NCI-H446 treated with DMSO at 0.1 percent for 48 hours (cell line): ENCODE results near the gene BBS5.
"Not testable (repeated sequence)": the region's sequence is repeated elsewhere in the genome, so short reads cannot be mapped to it uniquely, and the experiment has no call there.

Experiments used
- DNase-seq: peaks from one replicate; lab custom pipeline; 2025; lab: John Stamatoyannopoulos, UW

The BBS5 gene

DNA sequence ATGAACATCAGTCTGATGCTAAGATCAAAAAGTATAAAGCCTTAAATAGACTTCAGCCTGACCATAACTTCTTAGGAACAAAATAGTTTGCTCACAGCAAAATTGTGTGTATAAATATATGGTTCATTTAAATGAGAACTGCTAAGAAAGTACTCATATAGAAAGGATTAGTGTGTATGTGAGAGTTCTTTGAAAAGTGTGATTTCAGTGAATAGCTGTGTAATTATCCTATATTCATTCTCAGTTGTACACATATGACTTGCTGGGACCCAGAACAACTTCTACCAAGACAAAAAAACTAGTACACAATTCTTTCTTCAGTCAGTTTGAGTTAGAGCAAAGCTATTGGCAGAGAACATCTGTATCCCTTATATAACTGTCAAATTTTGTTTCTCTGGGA is 7.2 kb downstream of the BBS5 start:
- no peak for DNase-seq

DNA sequence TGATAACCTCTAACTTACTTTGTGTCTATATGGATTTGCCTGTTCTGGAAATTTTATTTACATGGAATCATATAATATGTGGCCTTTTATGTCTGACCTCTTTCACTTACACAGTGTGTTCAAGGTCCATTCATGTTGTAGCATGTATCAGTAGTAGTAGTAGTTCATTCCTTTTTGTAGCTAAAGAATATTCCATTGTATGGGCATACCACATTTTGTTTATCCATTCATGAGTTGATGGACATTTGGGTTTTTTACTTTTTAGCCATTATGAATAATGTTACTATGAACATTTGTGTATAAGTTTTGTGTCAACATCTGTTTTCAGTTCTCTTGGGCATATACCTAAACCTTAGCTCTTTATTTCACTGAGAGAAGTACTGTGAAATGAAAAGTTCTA is 11.5 kb downstream of the BBS5 start:
- no peak for DNase-seq

DNA sequence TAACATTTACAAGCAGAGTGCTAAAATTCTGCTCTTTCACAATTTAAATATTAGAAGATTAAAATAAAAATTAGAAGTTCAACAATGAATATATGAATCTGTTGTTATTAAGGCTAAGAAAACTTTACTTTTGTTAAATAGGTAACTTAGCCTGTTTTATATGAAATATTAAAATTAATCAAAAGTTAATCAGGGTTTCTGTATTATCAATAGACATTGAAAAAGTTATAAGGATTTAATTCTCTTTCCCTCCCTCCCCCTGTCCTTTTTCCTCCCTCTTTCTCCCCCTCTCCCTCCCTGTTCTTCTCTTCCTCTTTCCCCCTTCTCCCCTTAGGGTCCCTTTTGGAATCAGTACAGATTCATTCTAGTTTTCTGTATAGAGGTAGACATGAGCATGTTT is 12.1 kb downstream of the BBS5 start:
- DNase-seq, result no peak

DNA sequence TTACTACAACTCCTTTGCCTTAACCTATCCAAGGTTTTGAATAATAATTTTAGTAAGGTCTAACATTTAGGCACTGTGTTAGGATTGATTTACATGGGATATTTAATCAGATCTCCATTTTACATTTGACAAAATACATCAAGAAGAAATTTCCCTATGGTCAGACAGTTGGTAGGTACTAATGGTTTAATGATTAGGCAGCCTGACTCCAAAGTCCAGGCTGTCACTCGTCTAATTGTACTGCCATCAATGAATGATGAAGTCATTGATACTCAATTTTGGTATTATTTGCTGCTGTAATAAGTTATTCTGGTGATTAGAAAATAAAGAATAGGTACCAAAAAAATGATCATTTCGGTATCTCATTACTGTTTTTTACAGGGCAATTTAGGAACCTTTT is 14.1 kb downstream of the BBS5 start:
- no peak for DNase-seq

DNA sequence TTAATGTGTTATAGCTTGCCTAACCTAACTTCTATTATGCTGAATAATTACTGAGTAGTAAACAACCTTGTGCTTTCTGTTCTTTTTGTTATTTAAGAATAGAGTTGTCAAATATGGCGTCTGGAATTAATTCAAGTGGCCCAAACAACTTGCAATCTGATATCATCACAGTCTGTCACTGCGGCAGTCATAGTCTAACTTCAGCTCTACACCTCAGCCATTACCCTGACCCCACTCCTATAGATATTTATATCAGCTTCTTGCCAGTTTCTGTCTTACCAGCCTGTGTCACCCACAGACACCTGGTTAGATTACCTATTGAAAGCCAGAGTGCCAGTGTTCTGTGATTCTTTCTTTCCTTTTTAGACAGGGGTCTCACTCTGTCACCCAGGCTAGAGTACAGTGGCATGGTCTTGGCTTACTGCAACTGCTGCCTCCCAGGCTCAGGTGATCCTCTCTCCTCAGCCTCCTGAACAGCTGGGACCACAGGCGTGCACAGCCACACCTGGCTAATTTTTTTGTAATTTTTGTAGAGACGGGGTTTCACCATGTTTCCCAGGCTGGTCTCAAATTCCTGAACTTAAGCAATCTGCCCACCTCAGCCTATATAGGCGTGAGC is 16.1 kb downstream of the BBS5 start:
- no peak for DNase-seq

DNA sequence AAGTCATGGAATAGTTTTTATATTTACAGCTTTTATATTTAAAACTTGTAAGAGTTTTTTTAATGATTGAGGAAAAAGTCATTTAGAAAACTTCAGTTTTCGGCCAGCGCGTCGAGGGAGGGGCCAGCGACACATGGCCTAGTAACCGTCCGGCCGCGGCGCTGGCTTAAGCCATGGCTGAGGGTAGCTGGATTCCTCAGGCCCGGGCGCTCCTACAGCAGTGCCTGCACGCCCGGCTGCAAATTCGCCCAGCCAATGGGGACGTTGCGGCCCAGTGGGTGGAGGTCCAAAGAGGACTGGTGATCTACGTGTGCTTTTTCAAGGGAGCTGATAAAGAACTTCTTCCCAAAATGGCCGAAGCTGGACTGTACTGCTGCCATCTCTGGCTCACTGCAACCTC is 25.4 kb downstream of the BBS5 start:
- DNase-seq, result no peak

DNA sequence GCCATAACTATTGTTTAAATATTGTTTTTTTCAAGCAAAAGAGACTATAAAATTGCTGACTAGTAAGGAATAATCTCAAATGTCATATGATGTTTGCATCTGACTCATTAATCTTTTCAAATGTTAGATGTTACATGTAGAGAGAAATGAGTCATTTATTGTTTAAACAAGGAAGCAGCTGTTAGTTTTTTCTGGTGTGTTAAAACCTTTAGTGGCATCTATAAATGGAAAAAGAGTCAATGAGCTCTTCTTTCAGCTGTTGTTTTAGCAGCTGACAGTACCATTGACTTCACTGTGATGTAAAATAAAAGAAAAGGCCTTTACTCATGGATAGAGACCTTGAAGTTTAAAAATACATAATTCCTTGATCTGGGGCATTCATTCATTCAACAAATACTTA is 28.4 kb downstream of the BBS5 start:
- DNase-seq, result peak; percentile 87

DNA sequence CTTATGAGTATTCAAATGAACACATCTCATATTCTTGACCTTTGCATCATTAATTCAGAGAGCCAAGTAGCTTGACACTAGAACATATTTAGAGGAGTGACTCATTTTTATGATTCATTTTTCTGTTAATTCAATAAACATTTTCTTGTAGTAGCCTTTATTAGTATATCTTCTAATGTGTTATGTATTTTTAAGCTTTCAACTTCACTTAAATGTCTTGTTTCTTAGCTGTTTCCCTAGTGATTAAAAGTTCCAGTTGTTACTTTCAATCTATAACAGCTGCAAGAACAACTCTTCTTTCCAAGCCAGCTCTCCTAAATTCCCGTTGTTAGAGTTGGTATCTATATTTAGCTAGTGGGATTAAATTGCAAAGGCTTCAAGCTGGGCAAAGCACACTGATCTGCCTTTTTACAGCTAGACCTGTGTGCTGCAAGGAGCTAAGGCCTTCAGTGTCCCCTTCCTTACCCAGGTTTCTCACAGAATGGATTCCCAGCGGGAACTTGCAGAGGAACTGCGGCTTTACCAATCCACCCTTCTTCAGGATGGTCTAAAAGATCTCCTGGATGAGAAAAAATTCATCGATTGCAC is 30.1 kb downstream of the BBS5 start, which contains the start of gene KLHL41:
Gene KLHL41, plus strand, starts transcription at position 405 of the 588 bp plus-strand sequence. Its CDS starts 77 bp downstream, at position 482.
- peak; percentile 32 for DNase-seq

DNA sequence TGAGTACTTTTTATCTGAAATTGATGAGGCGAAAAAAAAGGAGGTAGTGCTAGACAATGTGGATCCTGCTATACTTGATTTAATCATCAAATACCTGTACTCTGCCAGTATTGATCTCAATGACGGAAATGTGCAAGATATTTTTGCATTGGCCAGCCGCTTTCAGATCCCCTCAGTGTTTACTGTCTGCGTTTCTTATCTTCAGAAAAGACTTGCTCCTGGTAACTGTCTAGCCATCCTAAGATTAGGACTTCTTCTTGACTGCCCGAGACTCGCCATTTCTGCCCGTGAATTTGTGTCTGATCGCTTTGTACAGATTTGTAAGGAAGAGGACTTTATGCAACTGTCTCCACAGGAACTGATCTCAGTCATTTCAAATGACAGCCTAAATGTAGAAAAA is 30.7 kb downstream of the BBS5 start:
- DNase-seq, result no peak

DNA sequence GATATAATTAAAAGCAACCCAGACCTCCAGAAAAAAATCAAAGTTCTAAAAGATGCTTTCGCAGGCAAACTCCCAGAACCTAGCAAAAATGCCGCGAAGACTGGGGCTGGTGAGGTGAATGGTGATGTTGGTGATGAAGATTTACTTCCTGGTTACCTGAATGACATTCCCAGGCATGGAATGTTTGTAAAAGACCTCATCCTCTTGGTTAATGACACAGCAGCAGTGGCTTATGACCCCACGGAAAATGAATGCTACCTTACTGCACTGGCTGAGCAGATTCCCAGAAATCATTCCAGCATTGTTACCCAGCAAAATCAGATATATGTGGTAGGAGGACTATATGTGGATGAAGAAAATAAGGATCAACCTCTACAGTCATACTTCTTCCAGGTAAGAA is 31.2 kb downstream of the BBS5 start:
- no peak for DNase-seq

DNA sequence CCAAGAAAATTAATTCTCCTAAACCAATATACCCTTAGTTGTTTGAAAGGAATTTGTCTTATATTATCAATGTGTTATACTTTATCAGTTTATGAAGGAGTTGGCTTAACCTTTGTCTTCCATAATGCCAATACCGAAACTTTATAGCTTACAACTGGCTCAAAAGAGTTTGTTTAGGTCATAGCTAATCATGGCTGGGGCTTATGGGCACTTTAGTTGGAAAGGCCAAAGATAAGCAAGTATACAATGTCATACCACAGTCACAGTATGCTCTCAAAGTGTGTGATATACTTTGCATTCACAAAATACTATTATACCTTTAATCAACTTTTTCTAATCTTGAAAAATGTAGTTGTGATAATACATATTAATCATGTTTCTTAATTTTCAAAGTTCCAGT is 32.5 kb downstream of the BBS5 start:
- DNase-seq, result no peak

DNA sequence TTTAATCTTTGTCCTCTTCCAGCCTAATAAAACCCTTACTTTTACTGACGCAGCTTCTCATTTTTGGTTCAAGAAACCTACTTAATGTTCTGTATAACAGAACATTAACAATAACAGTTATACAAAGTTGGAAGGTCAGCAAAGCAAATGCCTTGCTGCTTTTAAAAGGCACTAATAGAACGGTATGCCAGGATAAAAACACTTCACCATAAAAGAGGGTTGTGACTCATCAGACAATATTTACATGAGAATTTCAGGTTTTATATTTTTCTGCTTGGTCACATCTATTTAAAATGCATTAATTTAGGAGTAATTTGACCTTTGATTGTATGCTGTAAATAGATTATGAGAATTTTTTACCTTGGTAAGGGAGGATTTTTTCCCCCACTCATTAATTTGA is 33.2 kb downstream of the BBS5 start:
- DNase-seq, result no peak

DNA sequence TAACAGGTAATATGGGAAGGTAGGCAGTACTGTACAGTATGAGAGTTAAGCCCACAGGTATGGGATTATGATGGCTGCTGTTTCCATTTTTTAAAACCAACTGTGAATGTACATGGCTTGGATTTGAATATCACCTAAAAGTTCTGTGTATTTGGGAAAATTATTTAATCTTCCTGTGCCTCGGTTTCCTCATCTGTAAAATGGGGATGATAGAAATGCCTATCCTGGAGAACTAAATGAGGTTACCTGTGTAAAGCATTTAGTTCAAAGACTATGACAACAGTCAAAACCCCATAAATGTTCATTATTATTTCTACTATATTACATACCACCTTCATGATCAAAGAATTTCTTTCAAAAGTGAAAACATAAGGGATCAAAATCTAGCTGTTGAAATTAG is 33.8 kb downstream of the BBS5 start:
- DNase-seq, result no peak

DNA sequence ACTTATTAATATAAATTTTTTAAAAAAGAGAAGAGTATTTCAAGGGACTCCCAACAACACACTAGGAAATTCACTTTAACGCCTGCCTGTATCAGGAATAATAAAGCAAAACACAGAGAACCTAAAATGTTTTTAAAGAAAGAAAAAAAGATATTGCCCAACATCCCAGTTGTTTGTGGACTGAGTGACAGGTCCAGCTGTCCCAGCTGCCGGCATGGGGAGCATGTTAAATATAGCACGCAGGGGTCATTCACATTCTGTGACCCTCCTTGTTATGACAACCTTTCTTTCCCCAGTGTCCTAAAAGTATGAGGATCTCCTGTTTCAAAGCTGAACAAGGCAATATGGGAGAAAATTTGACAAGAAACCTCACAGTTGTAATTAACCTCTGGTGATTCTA is 34.6 kb downstream of the BBS5 start:
- no peak for DNase-seq

DNA sequence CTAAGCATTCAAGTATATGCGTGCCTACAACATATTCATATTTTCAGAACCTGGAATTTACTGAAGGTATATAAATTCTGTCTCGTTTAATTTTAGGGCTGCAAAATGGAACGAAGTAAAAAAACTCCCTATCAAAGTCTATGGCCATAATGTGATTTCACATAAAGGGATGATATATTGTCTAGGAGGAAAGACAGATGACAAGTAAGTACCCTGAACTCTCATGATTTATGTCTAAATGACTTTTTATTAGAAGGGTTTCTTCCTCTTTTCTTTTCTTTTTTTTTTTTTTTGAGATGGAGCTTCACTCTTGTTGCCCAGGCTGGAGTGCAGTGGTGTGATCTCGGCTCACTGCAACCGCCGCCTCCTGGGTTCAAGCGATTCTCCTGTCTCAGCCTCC is 35.5 kb downstream of the BBS5 start:
- not testable (repeated sequence) for DNase-seq

DNA sequence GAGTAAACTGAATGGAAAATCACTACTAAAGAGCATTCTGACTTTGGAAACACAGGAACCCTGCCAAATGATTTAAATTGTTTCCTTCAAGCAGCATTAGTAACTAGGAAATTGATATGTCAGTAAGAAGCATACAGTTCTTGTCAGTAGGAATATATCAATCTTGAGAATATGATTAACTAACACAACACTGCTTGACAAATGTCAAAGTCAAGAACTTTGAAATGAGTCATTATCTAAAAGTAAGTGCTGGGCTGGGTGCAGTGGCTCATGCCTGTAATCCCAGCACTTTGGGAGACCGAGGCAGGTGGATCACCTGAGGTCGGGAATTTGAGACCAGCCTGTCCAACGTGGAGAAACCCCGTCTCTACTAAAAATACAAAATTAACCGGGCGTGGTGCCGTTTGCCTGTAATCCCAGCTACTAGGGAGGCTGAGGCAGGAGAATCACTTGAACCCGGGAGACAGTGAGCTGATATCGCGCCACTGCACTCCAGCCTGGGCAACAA is 37.2 kb downstream of the BBS5 start:
- not testable (repeated sequence) for DNase-seq

DNA sequence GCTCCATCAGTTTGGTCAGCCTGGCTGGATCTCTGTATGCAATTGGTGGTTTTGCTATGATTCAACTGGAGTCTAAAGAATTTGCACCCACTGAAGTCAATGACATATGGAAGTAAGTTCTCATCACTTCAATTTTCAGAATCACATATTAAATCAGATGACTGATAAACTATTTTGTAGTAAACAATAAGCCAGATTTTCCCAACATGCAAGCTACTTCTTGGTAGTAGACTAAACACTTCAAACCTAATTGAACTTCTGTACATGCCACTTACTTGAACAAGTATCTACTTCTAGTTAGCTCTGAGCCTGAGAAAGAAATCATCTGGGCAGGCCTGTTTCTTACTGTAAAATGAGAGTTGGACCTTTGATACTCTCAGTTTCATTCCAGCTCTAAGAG is 41.6 kb downstream of the BBS5 start:
- DNase-seq, result no peak

DNA sequence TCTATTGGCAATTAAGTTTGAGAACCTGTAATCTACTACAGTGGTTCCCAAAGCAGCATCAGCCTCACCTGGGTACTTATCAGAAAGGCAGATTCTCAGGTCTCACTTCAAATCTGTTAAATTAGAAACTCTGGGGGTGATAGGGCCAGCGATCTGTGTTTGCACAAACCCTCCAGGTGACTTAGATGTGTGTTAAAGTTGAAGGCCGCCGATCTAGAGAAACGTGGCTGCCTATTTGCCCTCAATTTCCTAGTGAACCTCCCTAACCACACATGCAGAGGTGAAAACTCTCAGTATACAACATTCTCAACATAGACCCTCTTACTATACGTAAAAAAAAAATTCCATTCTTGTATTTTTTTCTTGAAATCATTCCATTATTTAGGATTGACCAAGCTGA is 44.4 kb downstream of the BBS5 start:
- no peak for DNase-seq

DNA sequence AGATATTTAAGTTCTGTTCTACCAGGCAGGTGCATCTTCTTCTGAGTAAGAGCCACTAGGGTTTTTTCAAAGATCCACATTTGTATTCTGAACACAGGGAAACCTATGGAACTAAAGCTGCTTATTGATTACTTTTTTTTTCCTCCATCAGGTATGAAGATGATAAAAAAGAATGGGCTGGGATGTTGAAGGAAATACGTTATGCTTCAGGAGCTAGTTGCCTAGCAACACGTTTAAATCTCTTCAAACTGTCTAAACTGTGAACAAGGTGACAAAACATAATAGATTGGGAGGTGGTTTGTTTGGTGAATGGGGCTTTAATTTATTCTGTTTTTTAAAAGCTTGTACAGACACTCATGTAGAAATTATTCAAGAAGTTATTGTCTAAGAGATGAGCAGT is 46.1 kb downstream of the BBS5 start:
- no peak for DNase-seq

DNA sequence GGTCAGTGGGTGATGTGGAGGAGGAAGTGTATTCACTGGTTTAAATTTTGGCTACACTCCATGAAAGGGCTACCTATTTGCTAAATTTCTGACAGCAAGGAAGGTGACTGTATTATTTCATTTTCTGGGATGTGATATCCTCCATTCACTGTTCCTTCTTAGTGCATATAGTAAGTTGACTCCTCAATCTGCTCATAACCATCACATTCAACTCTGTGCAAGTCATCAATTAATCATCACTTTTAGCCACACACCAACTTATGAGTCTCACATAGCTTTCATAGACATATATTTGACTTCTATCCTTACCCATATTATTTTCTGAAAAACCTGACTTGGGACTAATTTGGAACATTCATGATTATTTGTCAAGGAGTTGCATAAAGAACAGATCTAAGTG is 47.2 kb downstream of the BBS5 start:
- no peak for DNase-seq

DNA sequence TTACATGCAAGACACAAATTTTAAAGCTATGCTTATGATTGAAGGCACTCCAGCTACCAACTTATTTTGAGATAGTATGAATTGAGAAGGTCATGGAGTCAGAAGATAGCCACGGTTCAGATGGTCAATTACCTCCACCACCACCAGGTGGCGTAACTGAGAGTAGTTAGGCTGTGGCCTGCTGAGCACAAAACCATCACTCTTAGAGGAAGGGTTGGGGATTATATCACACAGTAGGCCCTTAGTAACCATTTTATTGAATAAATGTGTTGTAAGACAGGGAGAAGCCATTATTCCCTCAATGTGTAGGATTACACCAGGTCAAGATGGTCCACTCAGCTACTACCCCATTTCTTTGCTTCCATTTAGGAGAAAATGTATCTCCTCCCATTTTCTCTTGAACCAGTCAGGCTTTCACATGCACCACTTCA is 49.0 kb downstream of the BBS5 start:
- DNase-seq, result no peak

DNA sequence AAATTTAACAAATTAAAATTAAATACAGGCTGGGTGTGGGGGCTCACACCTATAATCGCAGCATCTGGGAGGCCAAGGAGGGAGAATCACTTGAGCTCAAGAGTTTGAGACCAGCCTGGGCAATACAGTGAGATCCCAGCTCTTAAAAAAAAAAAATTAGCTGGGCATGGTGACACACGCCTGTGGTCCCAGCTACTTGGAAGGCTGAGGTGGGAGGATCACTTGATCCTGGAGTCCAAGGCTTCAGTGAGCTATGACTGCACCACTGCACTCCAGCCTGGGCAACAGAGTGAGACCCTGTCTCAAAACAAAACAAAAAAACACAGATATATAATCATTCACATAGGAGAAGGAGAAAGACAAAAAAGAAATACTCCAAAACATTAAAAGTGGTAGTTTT is 60.2 kb downstream of the BBS5 start:
- DNase-seq, result not testable (repeated sequence)

DNA sequence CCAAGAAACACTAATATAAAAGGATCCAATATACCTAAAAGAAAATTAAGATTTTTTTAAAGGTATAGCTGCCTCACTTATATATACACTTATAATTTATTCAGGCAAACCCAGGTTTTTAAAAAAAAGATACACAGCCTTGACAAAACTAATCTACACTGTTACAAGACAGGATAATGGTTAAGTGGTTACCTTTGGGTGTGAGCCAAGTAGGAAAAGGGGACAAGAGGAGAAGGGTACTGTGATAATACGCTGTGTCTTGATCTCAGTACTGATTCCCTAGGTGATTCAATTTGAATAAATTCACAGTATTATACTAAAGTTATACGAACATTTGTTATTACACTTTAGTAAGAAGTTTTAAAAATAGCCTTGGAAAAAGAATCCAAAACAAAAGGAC is 60.9 kb downstream of the BBS5 start:
- no peak for DNase-seq

DNA sequence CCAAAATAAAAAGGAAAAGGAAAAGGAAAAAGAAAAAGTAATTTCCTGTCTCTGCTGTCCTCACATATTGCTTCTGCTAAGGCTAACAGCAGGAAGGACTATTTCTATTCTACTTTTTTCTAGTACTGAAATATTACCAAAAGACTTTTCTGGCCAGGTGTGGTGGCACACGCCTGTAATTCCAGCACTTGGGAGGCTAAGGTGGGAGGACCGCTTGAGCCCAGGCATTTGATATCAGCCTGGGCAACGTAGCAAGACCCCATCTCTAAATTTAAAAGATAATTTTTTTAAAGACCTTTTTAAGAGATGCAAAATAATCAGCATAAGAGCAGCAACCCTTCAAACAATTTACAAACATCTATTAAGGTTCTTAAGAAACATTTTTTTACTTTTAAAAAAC is 63.1 kb downstream of the BBS5 start:
- DNase-seq, result no peak
